ENCODE measurements around the gene JAG2. TPM values are rescaled to one million over a fixed set of nuclear protein-coding genes. Genes with fewer than 3 reads are reported as not detected.

The JAG2 gene
- total and polyA plus RNA-seq, 4 donors = 17.3 to 39.7 (median 23.6) TPM

GRCh38 chr14:105091054-105091516, 77.5 kb downstream of the JAG2 start:
- peaks cover 68% of the 10 kb centered on the region for H3K4me1 ChIP-seq (ENCODE audit: control insufficient read depth, insufficient read depth, low read length)

More at GRCh38 chr14:105091054-105091516, 77.5 kb downstream of the JAG2 start:
- Histone ChIP-seq H3K4me3 (ENCODE audit: low read depth, low read length) (no peak overlapping the region), H3K27me3 (ENCODE audit: control insufficient read depth, insufficient read depth, low read length) (peaks cover 12% of the 10 kb centered on the region), H3K36me3 (ENCODE audit: control insufficient read depth, insufficient read depth, low read length) (peaks cover 10% of the 10 kb centered on the region), H3K9me3 (ENCODE audit: control insufficient read depth, insufficient read depth, low read length) (no peaks in the 10 kb centered on the region), H3K27ac (ENCODE audit: low read depth, low read length) (no peak overlapping the region)
- no peak for DNase-seq (ENCODE audit: low read depth in 4 of 6, low spot score in 6 of 6)
- WGBS (ENCODE audit: insufficient coverage) = 85% methylated on average over 9 of the region's 9 CpGs

Small RNA genes lying within 50 kb of the gene (small RNA-seq; reads per million reads assigned to genes)
- not detected for gene AL512356.2 (ENCODE audit: low replicate concordance)
- gene MIR6765 (ENCODE audit: low replicate concordance) = not detected

Other genes with a start within 250 kb of the JAG2 start
- 10 to 100 TPM; 12.9 to 30.7 TPM for gene PLD4, start 243.9 kb downstream of the JAG2 start, total RNA-seq
- gene PLD4, start 243.9 kb downstream of the JAG2 start, polyA plus RNA-seq (ENCODE audit: insufficient read length in 2 of 2) = 10 to 100 TPM; 24.8 to 32.6 TPM
- 100 to 1,000 TPM in 1 of 2 donors, 10 to 100 TPM in 1; 39.3 to 102 TPM for gene AHNAK2, start 190.4 kb downstream of the JAG2 start, total RNA-seq
- 10 to 100 TPM; 36.1 to 36.6 TPM for gene AHNAK2, start 190.4 kb downstream of the JAG2 start, polyA plus RNA-seq (ENCODE audit: insufficient read length in 2 of 2)
- 10 to 100 TPM; 10.9 to 18.1 TPM for gene CLBA1, start 183.0 kb downstream of the JAG2 start, total RNA-seq
- gene CLBA1, start 183.0 kb downstream of the JAG2 start, polyA plus RNA-seq (ENCODE audit: insufficient read length in 2 of 2) = 10 to 100 TPM; 16.8 to 23.8 TPM
- gene CDCA4, start 147.7 kb downstream of the JAG2 start, total RNA-seq = 10 to 100 TPM in 1 of 2 donors, 1 to 10 TPM in 1; 9.6 to 16.6 TPM
- gene CDCA4, start 147.7 kb downstream of the JAG2 start, polyA plus RNA-seq (ENCODE audit: insufficient read length in 2 of 2) = 1 to 10 TPM; 7.1 to 9.1 TPM
- gene GPR132, start 103.3 kb downstream of the JAG2 start, total RNA-seq = 1 to 10 TPM in 1 of 2 donors, under 1 TPM in 1; 0.69 to 1.3 TPM
- 1 to 10 TPM in 1 of 2 donors, under 1 TPM in 1; 0.84 to 1.4 TPM for gene GPR132, start 103.3 kb downstream of the JAG2 start, polyA plus RNA-seq (ENCODE audit: insufficient read length in 2 of 2)
- gene NUDT14, start 12.5 kb upstream of the JAG2 start, total RNA-seq = 10 to 100 TPM; 10.3 to 55.0 TPM
- 10 to 100 TPM; 34.5 to 37.5 TPM for gene NUDT14, start 12.5 kb upstream of the JAG2 start, polyA plus RNA-seq (ENCODE audit: insufficient read length in 2 of 2)
- 10 to 100 TPM; 31.3 to 54.0 TPM for gene BTBD6, start 79.8 kb upstream of the JAG2 start, total RNA-seq
- 10 to 100 TPM; 56.9 to 59.1 TPM for gene BTBD6, start 79.8 kb upstream of the JAG2 start, polyA plus RNA-seq (ENCODE audit: insufficient read length in 2 of 2)
- 10 to 100 TPM; 49.3 to 54.6 TPM for gene BRF1, start 132.2 kb upstream of the JAG2 start, total RNA-seq
- gene BRF1, start 132.2 kb upstream of the JAG2 start, polyA plus RNA-seq (ENCODE audit: insufficient read length in 2 of 2) = 10 to 100 TPM; 70.0 to 77.9 TPM
- 10 to 100 TPM; 69.2 to 98.5 TPM for gene PACS2, start 146.0 kb upstream of the JAG2 start, total RNA-seq
- gene PACS2, start 146.0 kb upstream of the JAG2 start, polyA plus RNA-seq (ENCODE audit: insufficient read length in 2 of 2) = 100 to 1,000 TPM; 147 to 177 TPM
- gene TEX22, start 229.8 kb upstream of the JAG2 start, total RNA-seq = 1 to 10 TPM in 1 of 2 donors, under 1 TPM in 1; 0.20 to 1.0 TPM
- 1 to 10 TPM; 2.8 to 4.8 TPM for gene TEX22, start 229.8 kb upstream of the JAG2 start, polyA plus RNA-seq (ENCODE audit: insufficient read length in 2 of 2)

Measured in spinal cord (tissue), 10 donors.